ENCODE results near the gene AQP12A. TPM values are rescaled to one million over a fixed set of nuclear protein-coding genes. Genes with fewer than 3 reads are reported as not detected.
"Not testable (repeated sequence)": the region's sequence is repeated elsewhere in the genome, so short reads cannot be mapped to it uniquely, and the experiment has no call there.

The AQP12A gene
- total and polyA plus RNA-seq, 2 donors (not counting 1 experiment from before 2014, with no cell fraction given) = not detected

DNA sequence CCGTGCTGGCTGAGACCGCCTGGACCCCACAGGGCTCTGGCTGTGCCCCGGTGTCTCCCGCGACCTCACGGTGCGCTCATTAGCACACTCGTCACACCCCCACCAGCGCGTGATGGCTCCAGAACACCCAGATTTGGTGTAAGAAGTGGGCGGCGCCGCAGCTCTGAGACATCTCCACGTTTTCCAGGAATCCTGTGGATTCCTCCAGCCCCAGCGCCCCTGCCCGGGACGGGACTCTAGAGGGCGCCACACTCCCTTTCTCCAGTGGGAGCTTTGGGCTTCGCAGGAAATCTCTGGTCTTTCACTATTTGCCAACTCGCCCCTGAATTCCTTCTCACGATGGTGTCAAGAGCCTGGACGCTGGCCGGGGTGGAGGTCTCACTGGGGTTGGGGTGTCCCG, 16.3 kb upstream of the AQP12A start:
- H3K79me2 ChIP-seq (ENCODE audit: control insufficient read depth, insufficient read depth, low read length); H3K4me1 ChIP-seq (ENCODE audit: control insufficient read depth, extremely low read depth, insufficient read depth, low read length); H3K9ac ChIP-seq (ENCODE audit: insufficient read depth, low read length); H3K27ac ChIP-seq (ENCODE audit: insufficient read depth, low read length); H3K4me3 ChIP-seq (replicated peaks in 1 of 4; ENCODE audit: control extremely low read depth in 1 of 4, insufficient read depth in 1 of 4, low read depth in 3 of 4, low read length in 4 of 4); H3K36me3 ChIP-seq (ENCODE audit: control insufficient read depth, insufficient read depth, low read length); H2AFZ ChIP-seq (ENCODE audit: low read length); H3K9me3 ChIP-seq (ENCODE audit: control insufficient read depth, insufficient read depth, low read depth, low read length); H3K27me3 ChIP-seq (ENCODE audit: control insufficient read depth, insufficient read depth, low read length); H4K20me1 ChIP-seq (ENCODE audit: control insufficient read depth, extremely low read depth, insufficient read depth, low read length); DNase-seq (ENCODE audit: low read depth in 2 of 2); H3K4me2 ChIP-seq (ENCODE audit: extremely low read depth, insufficient read depth, low read length): not testable (repeated sequence)

DNA sequence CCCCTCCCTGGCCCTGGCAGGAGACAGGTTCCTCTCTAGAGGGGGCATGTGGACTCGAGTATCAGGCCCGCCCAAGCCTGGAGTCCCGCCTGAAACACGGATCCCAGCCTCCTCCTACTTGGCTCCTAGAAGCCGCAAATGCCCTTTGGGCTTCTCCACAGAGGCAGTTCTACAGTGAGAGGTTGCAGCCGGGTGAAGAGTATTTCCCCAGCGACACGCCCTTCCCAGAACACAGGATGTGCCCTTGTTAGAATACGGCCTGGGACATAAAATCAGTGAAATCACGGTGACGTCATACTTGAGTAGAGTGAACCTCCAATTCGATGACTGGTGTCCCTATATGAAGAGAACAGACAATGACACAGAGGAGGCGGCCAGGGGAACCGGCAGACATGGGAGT, 13.6 kb upstream of the AQP12A start:
- H3K27ac ChIP-seq (ENCODE audit: insufficient read depth, low read length); H3K79me2 ChIP-seq (ENCODE audit: control insufficient read depth, insufficient read depth, low read length); H3K4me1 ChIP-seq (ENCODE audit: control insufficient read depth, extremely low read depth, insufficient read depth, low read length); H2AFZ ChIP-seq (ENCODE audit: low read length); DNase-seq (ENCODE audit: low read depth in 2 of 2); H3K9me3 ChIP-seq (ENCODE audit: control insufficient read depth, insufficient read depth, low read depth, low read length); H3K4me2 ChIP-seq (ENCODE audit: extremely low read depth, insufficient read depth, low read length); H3K9ac ChIP-seq (ENCODE audit: insufficient read depth, low read length); H3K27me3 ChIP-seq (ENCODE audit: control insufficient read depth, insufficient read depth, low read length); H3K36me3 ChIP-seq (ENCODE audit: control insufficient read depth, insufficient read depth, low read length); H3K4me3 ChIP-seq (replicated peaks in 1 of 4; ENCODE audit: control extremely low read depth in 1 of 4, insufficient read depth in 1 of 4, low read depth in 3 of 4, low read length in 4 of 4); H4K20me1 ChIP-seq (ENCODE audit: control insufficient read depth, extremely low read depth, insufficient read depth, low read length): not testable (repeated sequence)

DNA sequence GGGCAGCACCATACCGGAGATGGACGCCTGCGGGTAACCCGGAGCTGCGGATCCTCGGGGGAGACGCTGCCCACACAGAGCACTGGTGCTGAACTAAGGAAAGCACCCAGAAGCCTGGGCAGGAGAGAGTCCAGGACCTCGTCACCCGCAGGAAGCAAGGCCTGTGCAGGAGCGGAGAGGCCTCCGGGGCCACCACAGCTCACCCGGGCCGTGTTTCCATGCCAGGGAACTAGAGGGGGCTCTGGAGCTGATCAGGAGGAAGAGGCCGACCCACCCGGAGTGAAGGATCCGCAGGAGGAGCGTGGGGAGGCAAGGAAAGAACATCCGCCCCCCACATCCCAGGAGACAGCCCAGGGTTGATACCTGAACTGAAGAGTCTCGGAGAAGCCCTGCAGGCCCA, 12.8 kb upstream of the AQP12A start:
- H3K9ac ChIP-seq (ENCODE audit: insufficient read depth, low read length); H3K79me2 ChIP-seq (ENCODE audit: control insufficient read depth, insufficient read depth, low read length); H3K9me3 ChIP-seq (ENCODE audit: control insufficient read depth, insufficient read depth, low read depth, low read length); H3K27ac ChIP-seq (ENCODE audit: insufficient read depth, low read length); H2AFZ ChIP-seq (ENCODE audit: low read length); DNase-seq (ENCODE audit: low read depth in 2 of 2); H3K27me3 ChIP-seq (ENCODE audit: control insufficient read depth, insufficient read depth, low read length); H3K36me3 ChIP-seq (ENCODE audit: control insufficient read depth, insufficient read depth, low read length); H4K20me1 ChIP-seq (ENCODE audit: control insufficient read depth, extremely low read depth, insufficient read depth, low read length); H3K4me2 ChIP-seq (ENCODE audit: extremely low read depth, insufficient read depth, low read length); H3K4me1 ChIP-seq (ENCODE audit: control insufficient read depth, extremely low read depth, insufficient read depth, low read length); H3K4me3 ChIP-seq (replicated peaks in 1 of 4; ENCODE audit: control extremely low read depth in 1 of 4, insufficient read depth in 1 of 4, low read depth in 3 of 4, low read length in 4 of 4): not testable (repeated sequence)

DNA sequence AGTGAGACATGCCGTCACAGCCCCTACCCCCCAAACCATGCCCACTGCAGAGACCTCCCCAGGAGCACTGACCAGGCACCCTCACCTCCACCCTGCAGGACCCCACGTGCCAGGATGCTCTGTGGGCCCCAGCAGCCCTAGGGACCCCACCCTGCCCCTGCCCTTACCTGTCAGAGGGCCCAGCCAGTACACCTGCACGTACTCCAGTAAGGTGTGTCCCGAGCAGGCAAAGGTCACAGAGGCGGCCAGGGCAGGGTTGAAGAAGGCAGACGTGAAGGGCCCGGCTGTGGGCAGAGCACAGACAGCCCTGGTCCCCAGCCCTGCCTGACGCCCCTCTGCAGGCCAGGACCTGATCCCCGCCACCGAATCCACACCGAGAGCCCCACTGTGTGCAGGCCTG, 11.5 kb upstream of the AQP12A start:
- DNase-seq (ENCODE audit: low read depth in 2 of 2); H3K36me3 ChIP-seq (ENCODE audit: control insufficient read depth, insufficient read depth, low read length); H3K9ac ChIP-seq (ENCODE audit: insufficient read depth, low read length); H3K27me3 ChIP-seq (ENCODE audit: control insufficient read depth, insufficient read depth, low read length); H4K20me1 ChIP-seq (ENCODE audit: control insufficient read depth, extremely low read depth, insufficient read depth, low read length); H3K4me2 ChIP-seq (ENCODE audit: extremely low read depth, insufficient read depth, low read length); H3K4me3 ChIP-seq (replicated peaks in 1 of 4; ENCODE audit: control extremely low read depth in 1 of 4, insufficient read depth in 1 of 4, low read depth in 3 of 4, low read length in 4 of 4); H3K4me1 ChIP-seq (ENCODE audit: control insufficient read depth, extremely low read depth, insufficient read depth, low read length); H3K27ac ChIP-seq (ENCODE audit: insufficient read depth, low read length); H3K79me2 ChIP-seq (ENCODE audit: control insufficient read depth, insufficient read depth, low read length); H2AFZ ChIP-seq (ENCODE audit: low read length); H3K9me3 ChIP-seq (ENCODE audit: control insufficient read depth, insufficient read depth, low read depth, low read length): not testable (repeated sequence)

DNA sequence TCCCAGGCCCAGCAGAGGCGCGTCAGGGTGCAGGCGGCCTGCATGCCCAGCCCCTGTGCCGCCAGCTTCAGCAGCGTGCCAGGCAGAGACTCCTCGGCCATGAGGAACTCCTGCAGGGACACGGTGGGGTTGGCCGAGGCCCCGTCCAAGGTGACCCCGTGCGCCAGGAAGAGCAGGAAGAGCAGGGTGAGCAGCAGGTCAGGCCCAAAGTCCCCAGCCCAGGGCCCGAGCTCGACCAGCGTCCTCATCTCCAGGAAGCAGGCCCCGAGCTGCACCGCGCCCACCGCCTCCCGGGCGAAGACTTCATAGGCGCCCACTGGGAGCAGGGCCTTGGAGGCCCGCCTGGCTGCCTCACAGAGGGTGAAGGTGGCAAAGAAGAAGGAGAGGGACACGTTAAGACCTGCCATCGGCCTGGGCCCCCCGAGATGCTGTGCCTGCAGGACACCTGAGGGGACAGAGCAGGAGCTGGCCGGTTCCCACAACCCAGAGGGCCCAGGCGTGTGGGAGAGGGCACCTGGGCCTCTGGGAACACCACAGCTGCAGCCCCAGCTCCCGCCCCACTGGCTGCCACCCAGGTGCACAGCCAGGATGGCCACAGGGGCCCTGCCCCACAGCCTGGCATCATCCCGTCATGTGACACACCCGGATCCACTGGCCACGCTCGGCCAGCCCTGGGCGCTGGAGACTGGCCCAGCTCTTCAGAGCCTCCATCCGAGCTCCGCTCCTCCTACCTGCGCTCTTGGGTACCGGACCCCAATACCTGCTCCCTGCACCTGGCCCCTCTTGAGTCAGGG, 9.0 kb upstream of the AQP12A start, which contains the start of gene AQP12B:
Gene AQP12B, minus strand, starts transcription at position 455 of the 794 bp plus-strand sequence. Its CDS starts 48 bp downstream, at position 407.
- not testable (repeated sequence) for H3K9ac ChIP-seq (ENCODE audit: insufficient read depth, low read length); H3K36me3 ChIP-seq (ENCODE audit: control insufficient read depth, insufficient read depth, low read length); H3K9me3 ChIP-seq (ENCODE audit: control insufficient read depth, insufficient read depth, low read depth, low read length); H3K79me2 ChIP-seq (ENCODE audit: control insufficient read depth, insufficient read depth, low read length); H2AFZ ChIP-seq (ENCODE audit: low read length); H3K27ac ChIP-seq (ENCODE audit: insufficient read depth, low read length); H3K4me3 ChIP-seq (replicated peaks in 1 of 4; ENCODE audit: control extremely low read depth in 1 of 4, insufficient read depth in 1 of 4, low read depth in 3 of 4, low read length in 4 of 4); H4K20me1 ChIP-seq (ENCODE audit: control insufficient read depth, extremely low read depth, insufficient read depth, low read length); H3K4me1 ChIP-seq (ENCODE audit: control insufficient read depth, extremely low read depth, insufficient read depth, low read length); DNase-seq (ENCODE audit: low read depth in 2 of 2); H3K4me2 ChIP-seq (ENCODE audit: extremely low read depth, insufficient read depth, low read length); H3K27me3 ChIP-seq (ENCODE audit: control insufficient read depth, insufficient read depth, low read length)

DNA sequence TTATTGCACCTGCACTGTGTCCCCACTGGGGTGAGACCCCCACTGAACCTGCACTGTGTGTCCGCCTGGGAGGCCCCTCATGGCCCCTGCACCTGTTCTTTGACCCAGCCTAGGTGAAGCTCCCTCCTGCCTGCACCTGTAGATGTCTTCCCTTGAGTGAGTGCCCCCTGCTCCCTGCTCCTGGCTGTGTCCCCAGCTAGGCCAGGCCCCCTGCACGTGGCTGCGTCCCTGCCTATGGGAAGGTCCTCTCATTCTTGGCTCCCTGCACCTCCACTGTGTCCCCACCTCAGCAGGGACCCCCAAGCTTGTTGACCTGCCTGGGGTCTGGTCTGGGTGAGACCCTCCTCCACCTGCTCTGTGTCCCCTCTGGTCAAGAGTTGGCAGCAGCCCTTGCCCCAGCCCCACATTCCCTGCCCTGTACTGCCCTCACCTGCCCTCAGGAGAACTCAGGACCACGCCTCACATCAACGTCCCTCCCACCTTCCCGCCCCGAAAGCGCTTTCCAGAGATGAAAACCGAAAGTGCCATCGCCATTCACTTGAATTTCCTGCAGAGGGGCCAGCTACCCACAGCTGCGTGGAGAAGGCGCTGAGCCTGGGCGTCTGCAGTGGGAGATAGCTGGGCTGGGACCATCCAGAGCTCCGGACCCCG, 8.2 kb upstream of the AQP12A start:
- H3K9me3 ChIP-seq (ENCODE audit: control insufficient read depth, insufficient read depth, low read depth, low read length); H3K4me2 ChIP-seq (ENCODE audit: extremely low read depth, insufficient read depth, low read length); H4K20me1 ChIP-seq (ENCODE audit: control insufficient read depth, extremely low read depth, insufficient read depth, low read length); H3K4me1 ChIP-seq (ENCODE audit: control insufficient read depth, extremely low read depth, insufficient read depth, low read length); H3K79me2 ChIP-seq (ENCODE audit: control insufficient read depth, insufficient read depth, low read length); H3K27ac ChIP-seq (ENCODE audit: insufficient read depth, low read length); H3K27me3 ChIP-seq (ENCODE audit: control insufficient read depth, insufficient read depth, low read length); DNase-seq (ENCODE audit: low read depth in 2 of 2); H3K9ac ChIP-seq (ENCODE audit: insufficient read depth, low read length); H2AFZ ChIP-seq (ENCODE audit: low read length); H3K4me3 ChIP-seq (replicated peaks in 1 of 4; ENCODE audit: control extremely low read depth in 1 of 4, insufficient read depth in 1 of 4, low read depth in 3 of 4, low read length in 4 of 4); H3K36me3 ChIP-seq (ENCODE audit: control insufficient read depth, insufficient read depth, low read length): not testable (repeated sequence)
